ENCODE results near the gene AP2M1.

The AP2M1 gene

DNA sequence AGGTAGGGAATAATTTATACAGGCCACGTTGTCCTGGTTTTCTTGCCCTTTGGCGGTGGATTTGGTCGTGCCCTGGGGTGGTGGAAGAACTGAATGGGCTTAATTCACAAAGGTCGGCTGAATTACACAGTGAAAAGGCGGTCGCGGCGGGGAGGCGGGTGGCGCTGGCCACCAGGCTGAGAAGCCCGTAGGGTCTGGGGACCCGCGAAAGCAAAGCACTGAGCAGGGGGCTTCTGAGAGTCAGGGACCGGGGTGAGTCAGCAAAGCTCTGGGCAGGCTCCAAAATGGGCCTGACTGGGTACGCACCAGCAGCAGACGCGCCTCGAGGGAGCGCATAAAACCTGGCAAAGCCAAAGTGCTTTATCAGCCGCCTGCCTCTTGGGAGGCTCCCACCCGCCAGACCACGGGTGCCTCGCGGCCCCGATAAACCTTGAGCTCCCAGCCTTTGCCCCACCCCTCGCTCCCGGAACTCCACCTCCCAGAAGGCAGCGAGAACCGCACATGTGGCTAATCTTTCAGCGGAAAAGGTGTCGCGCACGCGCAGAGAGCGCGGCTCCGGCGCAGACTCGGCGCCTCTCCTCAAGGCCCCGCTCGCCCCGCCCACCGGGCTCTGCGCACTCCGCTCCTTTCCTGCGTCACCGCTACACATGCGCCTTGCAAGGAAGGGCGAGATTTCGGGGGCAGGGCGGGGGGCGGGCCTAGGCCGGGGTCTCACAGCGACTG lies 11.0 kb downstream of the AP2M1 start:
- TF ChIP-seq CTCF (IDR thresholded peaks at IDR 0.05; ENCODE audit: low read length, missing control alignments): no peak

GRCh38 chr3:184186184-184186901 lies 11.7 kb downstream of the AP2M1 start, which contains the start of gene ABCF3:
TSS of gene ABCF3 (plus strand) at chr3:184186199. CDS start at chr3:184186208, 9 bp downstream.
- peak; percentile 56 for DNase-seq (ENCODE audit: low read depth)
- no peak for TF ChIP-seq CTCF (IDR thresholded peaks at IDR 0.05; ENCODE audit: low read length, missing control alignments)
- H3K4me3 ChIP-seq (replicated peaks; ENCODE audit: low read depth, low read length): peak within 1 kb of the TSS; percentile 99

More for the DNA sequence above, 11.0 kb downstream of the AP2M1 start:
- peak overlapping the region; percentile 99 for H3K4me3 ChIP-seq (replicated peaks; ENCODE audit: low read depth, low read length)
- DNase-seq (ENCODE audit: low read depth): peak; percentile 99

DNA sequence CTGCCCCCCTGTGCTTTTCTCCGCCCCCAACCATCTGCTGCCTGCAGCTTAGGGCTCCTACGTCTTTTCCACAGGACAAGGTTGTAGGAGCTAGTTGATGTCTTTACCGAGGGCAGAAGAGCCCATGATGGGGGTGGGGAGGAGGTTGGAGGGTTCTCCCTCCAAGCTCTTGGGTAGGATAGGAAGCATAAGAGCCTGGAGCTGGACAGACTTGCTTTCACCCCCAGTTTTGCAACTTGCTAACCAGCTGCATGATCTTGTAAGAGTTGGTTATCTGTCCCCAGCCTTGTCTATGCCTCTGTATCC lies 12.2 kb downstream of the AP2M1 start:
- TF ChIP-seq CTCF (IDR thresholded peaks at IDR 0.05; ENCODE audit: low read length, missing control alignments): no peak
- no peak for DNase-seq (ENCODE audit: low read depth)
- peak overlapping the region; percentile 99 for H3K4me3 ChIP-seq (replicated peaks; ENCODE audit: low read depth, low read length)

DNA sequence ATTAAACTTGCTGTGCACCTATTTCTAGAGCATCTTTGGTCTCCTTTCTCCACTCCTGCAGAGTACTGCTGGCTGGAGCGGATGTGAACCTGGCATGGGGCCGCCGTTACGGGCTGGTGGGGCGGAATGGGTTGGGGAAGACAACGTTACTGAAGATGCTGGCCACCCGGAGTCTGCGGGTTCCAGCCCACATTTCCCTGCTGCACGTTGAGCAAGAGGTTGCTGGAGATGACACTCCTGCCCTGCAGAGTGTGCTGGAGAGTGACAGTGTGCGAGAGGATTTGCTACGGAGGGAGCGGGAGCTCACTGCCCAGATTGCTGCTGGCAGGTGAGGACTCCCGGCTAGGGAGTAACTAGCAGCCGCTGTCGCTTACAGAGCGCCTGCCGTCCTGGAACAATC lies 13.4 kb downstream of the AP2M1 start:
- no peak for TF ChIP-seq CTCF (IDR thresholded peaks at IDR 0.05; ENCODE audit: low read length, missing control alignments)
- H3K4me3 ChIP-seq (replicated peaks; ENCODE audit: low read depth, low read length): no peak overlapping the region
- no peak for DNase-seq (ENCODE audit: low read depth)

GRCh38 chr3:184189421-184189820 lies 14.8 kb downstream of the AP2M1 start:
- no peak for TF ChIP-seq CTCF (IDR thresholded peaks at IDR 0.05; ENCODE audit: low read length, missing control alignments)
- H3K4me3 ChIP-seq (replicated peaks; ENCODE audit: low read depth, low read length): no peak overlapping the region
- DNase-seq (ENCODE audit: low read depth): no peak

GRCh38 chr3:184192889-184193288 lies 18.2 kb downstream of the AP2M1 start:
- no peak for DNase-seq (ENCODE audit: low read depth)
- no peak overlapping the region for H3K4me3 ChIP-seq (replicated peaks; ENCODE audit: low read depth, low read length)
- TF ChIP-seq CTCF (IDR thresholded peaks at IDR 0.05; ENCODE audit: low read length, missing control alignments): no peak

All from fibroblast of pulmonary artery (primary cell).